ENCODE results near the gene FBXO45. TPM values are rescaled to one million over a fixed set of nuclear protein-coding genes. Genes with fewer than 3 reads are reported as not detected.
"Not testable (repeated sequence)": the region's sequence is repeated elsewhere in the genome, so short reads cannot be mapped to it uniquely, and the experiment has no call there.

The FBXO45 gene
- total and polyA plus RNA-seq, 7 experiments from 2014 or later = 1.2 to 15.9 (median 5.0) TPM

GRCh38 chr3:196636369-196637349 is 68.2 kb downstream of the FBXO45 start:
- Histone ChIP-seq H3K9me3 (ENCODE audit: control insufficient read depth in 2 of 3, low read length in 3 of 3) (no peaks in the 10 kb centered on the region), H3K27ac (ENCODE audit: low read depth, low read length) (no peak overlapping the region), H3K27me3 (ENCODE audit: control insufficient read depth in 2 of 2, insufficient read depth in 2 of 2, low read length in 2 of 2) (no peaks in the 10 kb centered on the region), H3K36me3 (ENCODE audit: control insufficient read depth in 2 of 3, insufficient read depth in 3 of 3, low read length in 3 of 3) (no peaks in the 10 kb centered on the region), H3K4me3 (ENCODE audit: low read length) (no peak overlapping the region), H3K4me1 (ENCODE audit: control insufficient read depth in 2 of 2, insufficient read depth in 2 of 2, low read length in 2 of 2) (peaks cover 11 to 23% of the 10 kb centered on the region in 2 donors)
- Mint-ChIP-seq H3K36me3 (peaks cover 0 to 13% (median 0%) of the 10 kb centered on the region in 5 donors), H3K27me3 (no peaks in the 10 kb centered on the region), H3K4me1 (peaks cover 46 to 86% (median 73%) of the 10 kb centered on the region in 7 donors), H3K27ac (peak overlapping the region; percentile 47 to 86 (median 82)), H3K4me3 (peak overlapping the region in 9 of 10 donors; percentile 0 to 80 (median 26)), H3K9me3 (no peaks in the 10 kb centered on the region)
- intact Hi-C loops (cut with micrococcal nuclease) = loop anchor here (10.0 kb wide), 3 partner anchors 362 to 918 kb away; partner anchors contain the start of genes BDH1 (in 1 of the 2) and TFRC (in 1 of the 2)
- ATAC-seq (no peak), DNase-seq (no peak)
- POLR2A ChIA-PET = interaction anchor here (0.7 to 7.5 kb wide), 6 partner anchors 7 to 44 kb away, joined by 3 to 70 read pairs (median 6); no protein-coding TSS in a partner anchor
- CTCF ChIA-PET = interaction anchor here (6.1 kb wide), 1 partner anchor 27 kb away, joined by 51 read pairs; no protein-coding TSS in a partner anchor

DNA sequence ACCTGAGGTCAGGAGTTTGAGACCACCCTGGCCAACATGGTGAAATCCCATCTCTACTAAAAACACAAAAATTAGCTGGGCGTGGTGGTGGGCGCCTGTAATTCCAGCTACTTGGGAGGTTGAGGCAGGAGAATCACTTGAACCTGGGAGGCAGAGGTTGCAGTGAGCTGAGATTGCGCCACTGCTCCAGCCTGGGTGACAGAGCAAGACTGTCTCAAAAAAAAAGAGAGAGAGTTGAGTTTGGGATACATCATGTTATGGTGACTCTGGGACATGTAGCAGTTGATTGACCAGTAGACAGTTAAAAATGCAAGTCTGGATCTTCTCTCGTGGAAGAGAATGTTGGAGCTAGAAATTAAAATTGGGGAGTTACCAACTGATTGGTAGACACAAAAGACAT is 69.5 kb downstream of the FBXO45 start:
- ChIA-PET CTCF (interaction anchor here (0.6 to 4.1 kb wide), 5 partner anchors 30 to 53 kb away, joined by 3 to 37 read pairs (median 6); no protein-coding TSS in a partner anchor), POLR2A (interaction anchor here (0.6 to 7.5 kb wide), 7 partner anchors 9 to 168 kb away, joined by 3 to 70 read pairs (median 5); no protein-coding TSS in a partner anchor)
- Mint-ChIP-seq H3K4me1 (peaks cover 48 to 90% (median 75%) of the 10 kb centered on the region in 7 donors), H3K4me3 (peak overlapping the region in 9 of 10 donors; percentile 3 to 82 (median 56)), H3K27ac (peak overlapping the region in 8 of 9 donors; percentile 48 to 92 (median 82)), H3K36me3 (peaks cover 0 to 19% (median 0%) of the 10 kb centered on the region in 5 donors)
- peaks cover 17 to 31% of the 10 kb centered on the region in 2 donors for H3K4me1 ChIP-seq (ENCODE audit: control insufficient read depth in 2 of 2, insufficient read depth in 2 of 2, low read length in 2 of 2)
- H3K9me3 ChIP-seq (ENCODE audit: control insufficient read depth in 2 of 3, low read length in 3 of 3); H3K27ac ChIP-seq (ENCODE audit: low read depth, low read length); ATAC-seq; H3K4me3 ChIP-seq (ENCODE audit: low read length); H3K27me3 ChIP-seq (ENCODE audit: control insufficient read depth in 2 of 2, insufficient read depth in 2 of 2, low read length in 2 of 2); H3K27me3 Mint-ChIP-seq; DNase-seq; H3K9me3 Mint-ChIP-seq; H3K36me3 ChIP-seq (ENCODE audit: control insufficient read depth in 2 of 3, insufficient read depth in 3 of 3, low read length in 3 of 3): not testable (repeated sequence)
- intact Hi-C loops (cut with micrococcal nuclease) = loop anchor here (10.0 kb wide), 3 partner anchors 363 to 917 kb away; partner anchors contain the start of genes BDH1 (in 1 of the 2) and TFRC (in 1 of the 2)

Other genes with a start within 250 kb of the FBXO45 start
- 1 to 10 TPM in 3 of 5 experiments, not detected in 2; 1.0 to 1.3 (median 1.3) TPM for gene TM4SF19, start 230.3 kb upstream of the FBXO45 start, total RNA-seq
- under 1 TPM; 0.14 to 0.34 TPM for gene TM4SF19, start 230.3 kb upstream of the FBXO45 start, polyA plus RNA-seq
- 10 to 100 TPM; 52.6 to 90.6 (median 77.0) TPM for gene UBXN7, start 136.2 kb upstream of the FBXO45 start, total RNA-seq
- 10 to 100 TPM; 30.2 to 30.9 TPM for gene UBXN7, start 136.2 kb upstream of the FBXO45 start, polyA plus RNA-seq
- 10 to 100 TPM; 21.2 to 55.9 (median 35.9) TPM for gene RNF168, start 64.9 kb upstream of the FBXO45 start, total RNA-seq
- 10 to 100 TPM in 1 of 2 donors, 1 to 10 TPM in 1; 8.5 to 12.1 TPM for gene RNF168, start 64.9 kb upstream of the FBXO45 start, polyA plus RNA-seq
- not detected for gene SMCO1, start 53.3 kb upstream of the FBXO45 start, total RNA-seq
- gene SMCO1, start 53.3 kb upstream of the FBXO45 start, polyA plus RNA-seq = not detected
- gene WDR53, start 106 bp upstream of the FBXO45 start, total RNA-seq = 10 to 100 TPM; 13.6 to 31.5 (median 22.7) TPM
- 10 to 100 TPM; 11.9 to 25.1 TPM for gene WDR53, start 106 bp upstream of the FBXO45 start, polyA plus RNA-seq
- gene NRROS, start 71.0 kb downstream of the FBXO45 start, total RNA-seq = 10 to 100 TPM in 4 of 5 experiments, 1 to 10 TPM in 1; 9.8 to 53.3 (median 14.2) TPM
- 1 to 10 TPM; 1.3 to 4.3 TPM for gene NRROS, start 71.0 kb downstream of the FBXO45 start, polyA plus RNA-seq
- gene CEP19, start 143.6 kb downstream of the FBXO45 start, total RNA-seq = 1 to 10 TPM in 4 of 5 experiments, under 1 TPM in 1; 0.96 to 8.1 (median 6.9) TPM
- 10 to 100 TPM in 1 of 2 donors, 1 to 10 TPM in 1; 5.0 to 10.7 TPM for gene CEP19, start 143.6 kb downstream of the FBXO45 start, polyA plus RNA-seq
- 10 to 100 TPM; 13.7 to 58.5 (median 17.3) TPM for gene PIGX, start 143.7 kb downstream of the FBXO45 start, total RNA-seq
- 10 to 100 TPM; 22.6 to 35.9 TPM for gene PIGX, start 143.7 kb downstream of the FBXO45 start, polyA plus RNA-seq
- 10 to 100 TPM; 57.7 to 97.3 (median 79.7) TPM for gene PAK2, start 171.2 kb downstream of the FBXO45 start, total RNA-seq
- 10 to 100 TPM; 25.8 to 30.8 TPM for gene PAK2, start 171.2 kb downstream of the FBXO45 start, polyA plus RNA-seq